Uterus (tissue), 2 donors: Measurements from ENCODE around the gene CHMP6.

Source experiments
- POLR2A ChIP-seq, 2 donors: fragments of 450-650 bp; IDR thresholded peaks; one replicate each; pipeline ENCODE4 v1.6.1; 2016; ENCODE audit warnings: antibody characterized with exemption in 2 of 2, mild to moderate bottlenecking in 1 of 2, moderate library complexity in 1 of 2
- TF ChIP-seq, protein P1 (sequence below), 4 experiments: fragments of 200-600 bp in 2 of 4; fragments of 450-650 bp in 2 of 4; sonication (generic) in 2 of 4; IDR thresholded peaks; one replicate each; pipeline ENCODE4 v1.5.1; 2016 to 2019; ENCODE audit warnings: antibody characterized with exemption in 4 of 4, mild to moderate bottlenecking in 2 of 4, moderate library complexity in 1 of 4

DNA sequence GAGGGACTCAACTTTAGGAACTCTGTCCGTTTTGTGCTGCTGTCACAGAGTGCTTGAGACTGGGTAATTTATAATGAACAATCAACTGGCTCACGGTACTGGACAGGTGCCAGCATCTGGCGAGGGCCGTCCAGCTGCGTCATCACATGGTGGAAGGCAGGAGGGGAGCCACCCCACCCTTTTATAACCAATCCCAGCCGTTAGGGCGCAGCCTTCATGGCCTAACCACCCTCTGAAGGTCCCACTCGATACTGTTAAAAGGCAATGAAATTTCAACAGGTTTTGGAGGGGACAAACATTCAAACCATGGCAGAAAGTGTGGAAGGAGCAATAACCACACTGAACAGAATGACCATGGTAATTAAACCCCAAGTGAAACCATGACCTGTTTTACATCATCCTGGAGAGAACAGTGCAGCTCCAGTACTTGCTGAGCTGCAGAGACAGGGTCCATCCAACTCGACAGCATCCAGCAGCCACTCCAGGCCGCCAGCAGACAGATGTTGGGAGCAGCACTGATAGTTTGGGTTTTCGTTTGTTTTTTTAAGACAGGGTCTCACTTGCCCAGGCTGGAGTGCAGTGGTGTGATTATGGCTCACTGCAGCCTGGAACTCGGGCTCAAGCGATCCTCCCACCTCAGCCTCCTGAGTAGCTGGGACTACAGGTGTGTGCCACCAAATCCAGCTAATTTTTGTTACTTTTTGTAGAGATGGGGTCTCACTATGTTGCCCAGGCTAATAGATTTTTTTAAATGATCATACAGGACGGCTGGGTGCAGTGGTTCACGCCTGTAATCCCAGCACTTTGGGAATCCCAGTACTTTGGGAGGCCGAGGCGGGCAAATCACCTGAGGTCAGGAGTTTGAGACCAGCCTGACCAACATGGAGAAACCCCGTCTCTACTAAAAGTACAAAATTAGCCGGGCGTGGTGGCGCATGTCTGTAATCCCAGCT lies 11.0 kb downstream of the CHMP6 start:
- TF ChIP-seq, protein P1, sequence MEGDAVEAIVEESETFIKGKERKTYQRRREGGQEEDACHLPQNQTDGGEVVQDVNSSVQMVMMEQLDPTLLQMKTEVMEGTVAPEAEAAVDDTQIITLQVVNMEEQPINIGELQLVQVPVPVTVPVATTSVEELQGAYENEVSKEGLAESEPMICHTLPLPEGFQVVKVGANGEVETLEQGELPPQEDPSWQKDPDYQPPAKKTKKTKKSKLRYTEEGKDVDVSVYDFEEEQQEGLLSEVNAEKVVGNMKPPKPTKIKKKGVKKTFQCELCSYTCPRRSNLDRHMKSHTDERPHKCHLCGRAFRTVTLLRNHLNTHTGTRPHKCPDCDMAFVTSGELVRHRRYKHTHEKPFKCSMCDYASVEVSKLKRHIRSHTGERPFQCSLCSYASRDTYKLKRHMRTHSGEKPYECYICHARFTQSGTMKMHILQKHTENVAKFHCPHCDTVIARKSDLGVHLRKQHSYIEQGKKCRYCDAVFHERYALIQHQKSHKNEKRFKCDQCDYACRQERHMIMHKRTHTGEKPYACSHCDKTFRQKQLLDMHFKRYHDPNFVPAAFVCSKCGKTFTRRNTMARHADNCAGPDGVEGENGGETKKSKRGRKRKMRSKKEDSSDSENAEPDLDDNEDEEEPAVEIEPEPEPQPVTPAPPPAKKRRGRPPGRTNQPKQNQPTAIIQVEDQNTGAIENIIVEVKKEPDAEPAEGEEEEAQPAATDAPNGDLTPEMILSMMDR (IDR thresholded peaks at IDR 0.05) = no peak
- TF ChIP-seq POLR2A (IDR thresholded peaks at IDR 0.05) = no peak
